Kidney (tissue), 14 donors: Measurements from ENCODE around the gene RPS6KA2. TPM values are rescaled to one million over a fixed set of nuclear protein-coding genes. Genes with fewer than 3 reads are reported as not detected.

Experiments
- DNase-seq, 5 donors: peaks; one replicate each; pipeline ENCODE4 v3.0.0-alpha.2; 2013 to 2020
- FAIRE-seq: peaks from 2 replicates; lab custom pipeline; 2012; peaks lifted over from hg19 to GRCh38; lab: Jason Lieb, UNC
- H3K27ac ChIP-seq, 2 donors: one replicate each; pipeline ENCODE4 v1.7.0; 2013; ENCODE audit warnings: low read depth in 2 of 2, low read length in 2 of 2, inconsistent platforms in 1 of 2
- H3K27me3 ChIP-seq: one replicate; pipeline ENCODE4 v1.7.1; 2013; ENCODE audit warnings: low read length, inconsistent platforms; ENCODE audit not compliant: control insufficient read depth, insufficient read depth
- H3K36me3 ChIP-seq, 3 donors: one replicate each; pipeline versions ENCODE4 v1.7.0 to v1.7.1; 2013; ENCODE audit warnings: low read length in 3 of 3, control low read depth in 1 of 3, inconsistent platforms in 1 of 3; ENCODE audit not compliant: insufficient read depth in 3 of 3, control insufficient read depth in 2 of 3
- H3K4me1 ChIP-seq, 3 donors: one replicate each; pipeline versions ENCODE4 v1.7.0 to v1.7.1; 2013; ENCODE audit warnings: low read length in 3 of 3, inconsistent platforms in 1 of 3, low read depth in 1 of 3; ENCODE audit not compliant: control insufficient read depth in 2 of 3, insufficient read depth in 2 of 3
- H3K4me3 ChIP-seq, 3 donors: one replicate each; pipeline versions ENCODE4 v1.7.0 to v1.8.1; 2013; ENCODE audit warnings: low read length in 3 of 3, control low read depth in 1 of 3, inconsistent platforms in 1 of 3
- H3K9ac ChIP-seq, 3 donors: one replicate each; pipeline versions ENCODE4 v1.7.0 to v1.7.1; 2013; ENCODE audit warnings: low read length in 3 of 3, control low read depth in 1 of 3, inconsistent platforms in 1 of 3
- H3K9me3 ChIP-seq, 3 donors: one replicate each; pipeline versions ENCODE4 v1.7.0 to v1.7.1; 2013; ENCODE audit warnings: low read length in 3 of 3, control low read depth in 1 of 3, inconsistent platforms in 1 of 3; ENCODE audit not compliant: control insufficient read depth in 2 of 3, insufficient read depth in 1 of 3
- CTCF ChIP-seq: IDR thresholded peaks from 3 replicates; pipeline ENCODE4 v1.5.1; 2012; ENCODE audit warnings: mild to moderate bottlenecking, moderate library complexity, borderline replicate concordance; ENCODE audit not compliant: insufficient read depth; ENCODE audit errors: extremely low read depth
- intact Hi-C: fragments of 100-400 bp; cut with DNase I; formaldehyde crosslinking; loops from one replicate; pipeline ENCODE4 v1.11.1; 2022
- polyA plus RNA-seq: library from polyadenylated mRNA; stranded (reverse); fragments of 350-450 nt; fragmentation: Illumina TruSeq; extraction: RNeasy Lipid Tissue Mini Kit (QIAGEN cat#74804); gene quantifications from one replicate; pipeline ENCODE4 v1.2.3, GENCODE V29; 2014; ENCODE audit warnings: low read depth, low replicate concordance; ENCODE audit not compliant: insufficient read depth
- total RNA-seq: library from RNA; stranded (reverse); fragmentation: NEBNext Ultra II Directional; extraction: Animal tissue kit (Norgen Biotek cat#: 25700); gene quantifications from one replicate; pipeline ENCODE4 v1.2.1, GENCODE V29; 2021
- donor health status: control.
- donor health status: control.
- donor health status: control.
- donor health status: control.
- donor health status: control.
- donor health status: DM: yes; HTN: yes; CAD: no.
- donor health status: Normal renal cell carcinoma (clear cell type).

Gene RPS6KA2
- total and polyA plus RNA-seq, 2 donors from 2014 or later: 12.3 to 61.2 TPM

- no peaks in the 10 kb centered on the region for H3K9me3 ChIP-seq
- FAIRE-seq (no peak), DNase-seq (peak in 1 of 5 donors; percentile 9)
- no peak overlapping the region for H3K9ac ChIP-seq
- intact Hi-C loops: no loop called here
- TF ChIP-seq CTCF: no peak
- no peak overlapping the region for H3K27ac ChIP-seq
- no peak overlapping the region for H3K4me3 ChIP-seq
- H3K36me3 ChIP-seq: no peaks in the 10 kb centered on the region
- H3K27me3 ChIP-seq: no peaks in the 10 kb centered on the region
- H3K4me1 ChIP-seq: peaks cover 0 to 2% (median 0%) of the 10 kb centered on the region in 3 donors
Observed at GRCh38 chr6:166667796-166668610, 41.0 kb upstream of the RPS6KA2 start.

GRCh38 chr6:166664135-166664534, 37.1 kb upstream of the RPS6KA2 start:
- no peaks in the 10 kb centered on the region for H3K27me3 ChIP-seq
- no peaks in the 10 kb centered on the region for H3K36me3 ChIP-seq
- no peaks in the 10 kb centered on the region for H3K4me1 ChIP-seq
- no peak for TF ChIP-seq CTCF
- H3K9me3 ChIP-seq: no peaks in the 10 kb centered on the region
- FAIRE-seq (no peak), DNase-seq (peak in 1 of 5 donors; percentile 28)
- H3K4me3 ChIP-seq: no peak overlapping the region
- no peak overlapping the region for H3K9ac ChIP-seq
- intact Hi-C loops: no loop called here
- no peak overlapping the region for H3K27ac ChIP-seq

GRCh38 chr6:166663568-166663967, 36.5 kb upstream of the RPS6KA2 start:
- H3K27me3 ChIP-seq: no peaks in the 10 kb centered on the region
- DNase-seq (no peak), FAIRE-seq (no peak)
- H3K9ac ChIP-seq: no peak overlapping the region
- H3K36me3 ChIP-seq: no peaks in the 10 kb centered on the region
- H3K4me1 ChIP-seq: no peaks in the 10 kb centered on the region
- H3K9me3 ChIP-seq: no peaks in the 10 kb centered on the region
- TF ChIP-seq CTCF: no peak
- no peak overlapping the region for H3K4me3 ChIP-seq
- H3K27ac ChIP-seq: no peak overlapping the region
- intact Hi-C loops: no loop called here
